Superior temporal gyrus (tissue), 1 donor: ENCODE measurements around the gene ADA.
"Not testable (repeated sequence)": the region's sequence is repeated elsewhere in the genome, so short reads cannot be mapped to it uniquely, and the experiment has no call there.

Source experiments
- DNase-seq: peaks from one replicate; pipeline ENCODE4 v3.0.0-alpha.2; 2016; ENCODE audit errors: extremely low spot score

Gene ADA

DNA sequence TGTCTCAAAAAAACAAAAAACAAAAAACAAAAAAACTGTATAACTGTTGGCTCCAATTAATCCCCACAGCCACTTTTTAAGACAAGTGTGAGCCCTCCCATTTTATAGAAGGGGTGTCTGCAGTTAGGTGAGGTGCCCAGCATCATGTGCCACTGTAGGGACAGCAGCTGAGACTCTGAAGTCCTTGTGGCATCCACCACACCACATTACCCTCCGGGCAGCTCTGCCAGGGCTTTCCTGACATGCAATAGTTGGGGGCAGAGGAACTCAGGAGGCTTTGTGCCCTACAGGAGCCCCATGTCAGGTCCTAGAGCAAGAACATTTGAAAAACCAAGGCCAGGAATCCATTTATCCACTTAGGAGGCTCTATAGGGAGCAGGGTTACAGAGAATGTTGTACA, 51.8 kb downstream of the ADA start:
- no peak for DNase-seq

DNA sequence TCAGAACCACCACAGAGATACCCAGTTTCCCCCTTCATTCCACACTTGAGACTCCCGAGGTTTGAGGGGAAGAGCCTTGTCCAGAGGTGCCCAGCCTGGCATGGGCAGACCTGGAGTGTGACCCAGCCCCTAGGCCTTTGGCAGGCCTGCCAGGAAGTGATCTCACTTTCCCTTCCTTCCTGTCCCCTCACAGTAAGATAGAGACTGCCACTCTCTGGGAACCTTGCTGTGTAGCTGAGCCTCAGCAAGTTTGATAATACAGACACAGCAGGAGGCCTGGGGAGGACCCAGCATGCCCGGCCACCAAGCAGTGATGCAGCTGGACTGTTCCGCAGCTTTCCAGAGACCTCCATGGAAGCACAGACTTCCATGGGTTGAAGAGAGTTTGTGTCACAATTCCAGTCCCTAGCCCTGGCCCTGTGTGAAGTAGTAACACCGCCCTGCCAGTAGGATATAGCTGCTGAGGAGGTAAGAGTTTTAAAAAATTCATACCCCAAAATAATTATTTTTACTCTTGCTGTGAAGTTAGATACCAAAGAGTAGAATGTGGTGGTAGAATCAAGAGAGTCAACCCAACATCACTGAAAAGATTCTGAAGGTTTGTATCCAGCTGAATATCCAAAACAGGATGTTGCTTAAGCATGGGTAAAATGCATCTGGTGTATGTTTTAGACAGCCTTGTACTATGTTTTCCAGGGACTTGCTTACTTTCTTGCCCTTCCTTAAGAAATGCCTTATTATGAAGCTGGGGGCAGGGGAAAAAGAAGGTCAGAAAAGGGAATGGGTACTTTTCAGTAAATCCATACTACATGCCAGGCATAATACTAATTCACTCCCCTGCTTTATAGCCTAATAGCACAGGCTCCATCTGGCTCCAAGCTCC, 52.8 kb downstream of the ADA start:
- no peak for DNase-seq

DNA sequence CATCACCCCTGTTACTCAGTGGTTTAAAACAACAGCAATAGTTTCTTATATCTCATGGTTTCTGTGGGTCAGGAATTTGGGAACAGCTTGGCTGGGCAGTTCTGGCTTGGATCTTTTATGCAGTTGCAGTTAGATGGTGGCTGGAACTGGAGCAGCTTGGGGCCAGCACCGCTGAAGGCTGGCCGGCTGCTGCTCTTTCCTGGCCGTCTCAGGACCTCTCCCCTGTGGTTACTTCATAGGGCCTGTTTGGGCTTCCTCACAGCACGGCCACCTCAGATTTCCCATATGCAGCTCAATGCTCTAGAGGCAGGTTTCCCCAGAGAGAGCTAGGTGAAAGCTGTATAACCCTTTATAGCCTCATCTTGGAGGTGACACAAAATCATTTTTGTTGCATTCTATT, 53.6 kb downstream of the ADA start:
- no peak for DNase-seq

DNA sequence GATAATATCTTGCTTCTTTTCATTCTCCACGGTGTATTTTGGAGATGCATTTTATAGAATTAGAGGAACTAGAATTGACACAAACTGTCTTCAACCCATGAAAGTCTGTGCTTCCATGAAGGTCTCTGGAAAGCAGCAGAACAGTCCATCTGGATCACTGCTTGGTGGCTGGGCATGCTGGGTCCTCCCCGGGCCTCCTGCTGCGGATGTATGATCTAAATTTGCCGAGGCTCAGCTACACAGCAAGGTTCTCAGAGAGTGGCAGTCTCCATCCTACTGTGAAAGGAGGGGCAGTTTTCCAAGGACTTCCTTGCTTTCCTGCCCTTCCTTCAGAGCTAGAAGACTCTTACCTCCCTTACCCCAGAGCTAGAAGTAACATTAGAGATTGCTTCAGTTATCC, 54.0 kb downstream of the ADA start:
- DNase-seq, result no peak

DNA sequence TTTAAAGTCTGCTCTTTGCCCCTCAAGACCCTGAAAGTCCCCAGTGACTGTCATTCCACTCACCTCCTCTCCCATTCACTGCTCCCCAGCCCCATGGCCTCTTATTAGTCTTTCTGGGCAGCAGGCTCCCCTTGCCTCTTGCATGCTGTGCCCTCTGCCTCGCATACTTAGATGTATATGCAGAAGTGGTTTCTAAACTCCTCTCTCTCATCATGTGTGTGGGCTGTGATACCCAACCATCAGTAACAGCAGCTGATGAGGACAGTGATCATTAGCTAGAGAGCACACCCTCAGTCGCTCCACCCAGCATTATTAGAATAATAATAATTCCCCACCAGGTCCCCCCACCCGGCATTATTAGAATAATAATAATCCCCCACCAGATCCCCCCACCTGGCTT, 54.6 kb downstream of the ADA start:
- DNase-seq, result no peak

DNA sequence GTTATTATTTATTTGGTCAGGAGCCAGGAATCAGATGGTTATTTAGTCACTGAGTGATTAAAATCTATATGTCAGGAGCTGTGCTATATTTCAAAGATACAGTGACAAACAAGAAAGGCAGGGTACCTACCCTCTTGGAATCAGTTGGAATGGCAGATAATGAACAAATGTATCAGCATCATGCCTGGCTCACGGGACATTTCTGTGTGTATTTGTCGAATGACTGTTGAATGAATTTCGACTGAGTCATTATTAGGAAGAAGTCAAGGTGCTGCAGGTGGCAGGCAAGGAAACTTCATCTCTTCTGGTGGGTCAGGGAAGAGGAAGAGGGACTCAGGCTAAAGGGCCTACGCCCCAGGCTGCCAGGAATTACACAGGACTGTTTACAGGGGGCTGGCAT, 55.5 kb downstream of the ADA start:
- DNase-seq, result no peak

DNA sequence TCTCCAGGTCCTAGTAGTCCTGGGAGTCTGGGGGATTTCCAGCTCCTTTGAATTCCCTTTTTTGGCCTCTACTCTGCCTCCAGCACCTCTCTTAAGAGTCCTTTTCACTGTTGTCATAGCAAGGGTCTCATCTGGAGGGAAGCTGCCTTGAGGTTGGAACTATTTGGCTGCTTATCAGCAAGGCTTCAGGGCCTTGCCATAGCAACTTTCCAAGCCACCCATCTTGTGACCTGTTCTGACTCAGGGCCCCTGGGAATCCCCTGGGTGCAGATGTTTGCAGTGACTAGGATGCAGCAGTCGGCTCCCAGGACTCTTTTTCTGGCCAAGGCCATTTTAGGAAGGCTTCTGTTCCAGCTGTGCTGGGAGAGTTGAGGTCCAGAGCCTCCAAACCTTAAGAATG, 56.8 kb downstream of the ADA start:
- no peak for DNase-seq

DNA sequence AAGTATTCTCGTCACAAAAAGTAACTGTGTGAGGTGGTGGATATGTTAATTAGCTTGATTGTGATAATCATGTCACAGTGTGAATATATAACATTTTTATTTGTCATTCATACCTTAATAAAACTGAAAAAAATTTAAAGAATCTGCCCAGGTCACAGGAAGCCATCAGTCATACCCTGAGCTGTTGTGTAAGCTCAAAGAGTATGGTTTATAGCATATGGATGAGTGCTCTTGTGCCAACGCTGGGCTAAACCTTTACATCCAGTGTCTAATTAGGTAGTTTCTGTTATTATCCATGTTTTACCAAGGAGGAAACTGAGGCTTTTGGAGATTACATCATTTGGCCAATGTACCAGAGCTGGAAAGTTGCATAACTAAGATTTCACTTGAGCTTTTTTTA, 57.7 kb downstream of the ADA start:
- peak; percentile 47 for DNase-seq

DNA sequence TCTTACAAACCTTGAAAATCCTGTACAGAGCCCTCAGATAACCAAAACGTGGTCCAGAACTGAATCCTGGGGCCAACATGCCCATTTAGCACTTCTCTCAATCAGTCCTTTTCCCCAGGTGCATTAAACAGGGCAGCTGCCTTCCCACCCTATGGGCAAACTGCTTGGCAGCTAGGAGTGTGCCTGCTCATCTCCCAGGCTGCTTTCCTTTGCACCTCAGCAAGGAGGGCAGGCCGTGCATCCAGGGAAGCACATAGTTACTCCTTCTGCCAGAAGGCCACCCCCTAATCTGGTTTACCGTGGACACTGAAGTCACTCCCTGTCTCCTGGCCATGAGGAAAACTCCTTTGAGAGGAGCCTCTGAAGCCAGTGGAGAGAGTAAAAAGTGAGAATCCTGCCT, 59.1 kb downstream of the ADA start:
- no peak for DNase-seq

DNA sequence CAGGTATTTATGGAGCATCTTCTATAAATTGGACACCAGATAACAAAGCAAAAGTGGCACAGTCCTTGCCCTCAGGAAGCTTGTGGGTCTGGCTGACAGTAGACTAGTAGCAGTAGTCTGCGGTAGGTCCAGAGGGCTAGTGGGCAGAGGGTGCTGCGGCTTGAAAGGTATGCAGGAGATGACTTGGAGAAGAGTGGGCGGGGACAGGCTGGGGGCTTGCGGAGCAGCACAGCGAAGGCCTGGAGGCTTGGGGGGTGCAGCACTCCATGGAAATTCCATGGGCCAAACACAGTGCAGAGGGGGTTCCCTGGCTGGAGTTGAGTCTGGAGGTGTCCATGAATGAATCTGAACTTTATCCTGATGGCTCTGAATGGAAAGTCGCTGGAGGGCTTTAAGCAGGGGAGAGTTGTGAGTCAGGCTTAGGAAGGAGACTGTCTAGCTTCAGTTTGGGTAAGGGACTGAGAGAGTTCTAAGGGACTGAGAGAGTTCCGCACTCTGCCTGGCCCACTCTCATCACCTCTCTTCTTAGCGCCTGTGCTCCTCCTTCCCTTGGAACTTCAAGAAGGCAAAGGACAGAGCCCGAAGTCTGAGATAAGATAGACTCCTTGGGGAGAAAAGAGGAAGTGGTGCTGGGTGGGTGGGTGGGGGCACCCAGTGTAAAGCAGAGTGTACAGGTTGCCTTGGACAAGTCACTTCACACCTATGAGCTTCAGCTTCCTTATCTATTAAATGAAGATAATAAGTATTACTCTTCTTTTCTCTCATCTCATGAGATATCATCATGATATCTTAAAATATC, 60.3 kb downstream of the ADA start:
- DNase-seq, result no peak

DNA sequence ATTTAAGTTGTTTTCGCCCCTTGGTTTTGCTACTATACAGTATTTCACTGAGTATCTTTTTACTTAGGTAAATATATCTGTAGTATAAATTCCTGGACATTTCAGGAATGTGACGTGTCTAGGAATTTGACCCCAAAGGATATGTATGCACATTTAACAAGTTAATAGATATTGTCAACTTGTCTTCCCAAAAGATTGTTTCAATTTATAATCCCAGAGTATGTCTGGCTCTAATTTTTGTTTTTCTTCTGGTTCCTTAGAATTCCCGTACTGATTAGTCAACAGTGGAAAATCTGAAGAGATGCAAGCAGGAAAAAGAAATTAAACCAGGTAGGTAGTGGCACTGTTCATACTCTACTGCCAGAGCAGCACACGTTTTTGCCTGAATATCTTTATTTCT, 62.0 kb downstream of the ADA start:
- DNase-seq, result no peak

DNA sequence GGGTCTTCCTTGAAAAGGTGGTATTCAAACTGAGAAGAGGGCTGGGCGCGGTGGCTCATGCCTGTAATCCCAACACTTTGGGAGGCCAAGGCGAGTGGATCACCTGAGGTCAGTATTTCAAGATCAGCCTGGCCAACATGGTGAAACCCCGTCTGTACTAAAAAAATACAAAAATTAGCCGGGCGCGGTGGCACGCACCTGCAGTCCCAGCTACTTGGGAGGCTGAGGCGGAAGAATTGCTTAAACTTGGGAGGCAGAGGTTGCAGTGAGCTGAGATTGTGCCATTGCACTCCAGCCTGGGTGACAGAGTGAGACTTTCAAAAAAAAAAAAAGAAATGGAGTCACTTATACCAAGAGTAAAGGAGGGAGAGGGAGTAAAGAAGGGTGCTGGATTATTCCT, 63.2 kb downstream of the ADA start:
- DNase-seq, result not testable (repeated sequence)

DNA sequence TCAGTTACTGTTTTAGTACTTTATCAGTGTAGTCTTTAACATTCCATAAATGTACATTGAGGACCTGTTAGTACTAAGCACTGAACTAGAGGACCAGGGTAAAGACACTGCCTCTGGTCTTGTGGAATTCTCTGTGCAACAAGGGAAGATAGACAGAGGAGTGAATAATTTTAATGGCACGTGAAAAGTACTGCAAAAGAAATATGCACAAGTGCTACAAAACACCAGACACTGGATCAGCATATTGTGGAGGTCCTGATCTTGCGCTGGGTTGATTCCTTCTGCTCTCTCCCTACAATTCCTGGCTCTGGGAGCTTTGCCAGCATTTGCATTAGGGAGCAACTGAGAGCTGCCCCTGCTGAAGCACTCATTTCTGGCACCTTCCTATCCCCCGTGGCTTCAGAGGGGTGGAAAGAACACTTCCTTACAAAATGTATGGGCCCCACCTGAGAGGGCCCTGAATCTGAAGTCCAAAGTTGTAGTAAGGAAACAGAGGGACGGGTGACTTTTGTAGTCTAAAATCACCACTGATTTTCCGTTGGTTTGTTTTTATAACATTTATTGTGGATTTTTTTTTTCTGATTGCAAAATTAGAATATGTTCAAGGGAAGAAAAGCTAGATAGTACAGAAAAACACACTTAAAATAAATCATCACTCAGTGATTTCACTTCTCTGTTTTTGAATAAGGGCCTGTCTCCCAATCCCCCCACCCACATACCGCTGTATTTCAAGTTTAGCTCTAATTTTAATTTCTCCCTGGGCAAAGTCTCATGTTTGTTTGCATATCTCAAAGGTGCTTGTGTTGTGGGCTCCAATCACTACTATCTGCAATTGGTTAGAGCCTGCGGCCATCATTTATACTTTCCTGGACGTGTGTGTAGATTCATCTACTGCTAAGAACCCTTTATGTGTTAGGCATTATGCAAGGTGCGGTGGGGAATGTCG, 64.2 kb downstream of the ADA start:
- no peak for DNase-seq

DNA sequence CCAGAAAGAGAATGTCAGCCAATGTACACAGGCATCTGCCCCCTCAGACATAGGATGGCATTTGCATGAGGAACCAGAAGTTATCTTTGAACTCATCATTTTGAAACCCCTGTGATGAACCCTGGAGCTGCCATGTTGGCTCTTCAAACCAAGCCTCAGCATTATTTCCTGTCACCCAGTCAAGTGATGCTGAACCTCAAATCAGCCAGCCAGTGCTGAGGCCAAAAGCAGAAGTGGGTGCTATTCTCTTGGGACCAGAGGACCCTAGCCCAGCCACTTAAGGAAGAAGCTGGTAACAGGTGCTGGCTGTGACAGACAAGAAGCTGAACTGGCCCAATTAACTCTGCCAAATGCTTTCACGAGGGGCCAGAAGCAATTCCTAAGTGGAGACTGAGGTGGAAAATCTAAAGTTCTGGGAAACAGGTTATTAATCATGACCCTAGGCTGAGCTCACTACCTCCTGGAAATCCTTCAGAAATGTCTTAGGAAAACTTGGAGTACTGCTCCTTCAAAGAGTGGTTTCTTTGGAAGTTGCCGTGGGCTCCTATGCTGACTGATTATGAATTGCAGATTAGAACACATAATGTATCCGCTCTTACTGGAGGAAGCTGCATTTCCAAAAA, 65.1 kb downstream of the ADA start:
- no peak for DNase-seq

DNA sequence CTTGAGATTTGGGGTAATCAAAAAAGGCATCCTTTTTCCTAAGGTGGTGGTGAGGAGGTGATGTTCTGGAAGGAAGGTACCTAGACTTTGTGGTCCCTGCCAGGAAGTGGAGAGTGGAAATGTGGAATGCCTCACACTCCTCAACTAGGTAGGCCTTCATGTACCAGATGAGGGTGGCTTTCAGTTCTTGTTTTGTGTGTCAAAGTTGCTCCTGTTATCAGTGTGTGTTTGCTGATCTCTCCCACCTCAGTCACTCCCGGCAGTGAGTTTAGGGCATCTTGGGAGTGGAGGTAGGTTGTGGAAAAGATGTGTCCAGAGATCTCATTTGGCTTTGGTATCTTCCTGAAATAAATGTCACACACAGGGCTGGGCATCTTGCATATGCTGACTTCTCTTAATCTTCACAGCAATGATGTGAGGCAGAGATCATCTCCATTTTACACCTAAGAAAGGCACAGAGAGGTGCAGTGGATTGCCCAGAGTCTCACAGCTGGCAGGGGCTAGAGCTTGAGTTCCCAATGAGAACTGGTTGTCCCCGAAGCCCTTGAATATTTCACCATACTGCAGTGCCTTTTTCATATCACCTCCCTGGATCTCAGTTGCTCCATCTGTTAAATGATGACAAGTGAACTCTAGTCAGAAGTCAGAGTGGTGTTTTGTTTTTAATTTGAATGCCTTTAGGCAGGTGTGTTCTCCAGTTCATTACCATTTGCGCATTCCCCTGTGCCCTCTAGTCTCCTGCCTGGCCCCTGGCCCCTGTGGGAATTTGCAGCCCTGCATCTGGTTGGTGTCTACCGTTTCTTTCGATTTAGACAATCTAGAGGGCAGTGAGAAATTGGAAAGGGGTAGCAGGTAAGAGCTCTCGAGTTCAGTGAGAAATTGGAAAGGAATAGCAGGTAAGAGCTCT, 66.2 kb downstream of the ADA start:
- DNase-seq, result no peak

DNA sequence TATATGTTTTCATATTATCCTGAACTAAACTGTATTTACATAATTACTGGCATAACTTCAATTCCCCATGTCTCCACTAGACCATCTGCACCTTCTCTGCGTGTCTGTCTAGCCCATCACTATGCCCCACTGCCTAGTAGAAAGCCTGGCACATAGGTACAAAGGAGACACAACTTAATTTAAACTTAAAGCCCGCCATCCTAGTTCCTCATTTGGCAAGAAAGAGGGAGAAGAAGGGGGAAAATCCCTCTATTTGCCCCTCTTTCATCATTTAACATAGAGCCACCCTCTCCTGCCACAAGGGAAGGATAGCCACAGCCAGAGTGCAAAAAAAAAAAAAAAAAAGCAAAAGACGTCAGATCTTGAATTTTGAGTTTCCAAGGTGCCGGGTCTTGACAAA, 67.3 kb downstream of the ADA start:
- DNase-seq, result no peak

DNA sequence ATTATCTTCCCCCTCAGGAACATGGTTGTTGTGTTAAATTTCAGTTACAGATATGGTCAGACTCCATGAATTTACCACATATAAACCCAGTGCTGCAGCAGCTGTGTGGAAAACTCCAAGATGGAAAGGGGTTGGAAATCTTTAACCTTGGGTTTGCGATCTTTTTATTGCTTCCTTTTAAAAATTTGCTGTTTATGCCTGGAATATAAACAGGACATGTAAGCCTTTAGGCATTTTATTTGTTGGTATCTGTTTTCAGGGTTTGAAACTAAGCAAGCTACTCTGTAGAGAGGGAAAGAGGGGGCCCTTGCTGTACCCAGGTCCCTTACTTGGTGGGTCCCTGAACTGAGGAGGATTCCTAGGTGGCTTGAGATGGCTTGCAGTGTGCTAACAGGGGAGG, 68.3 kb downstream of the ADA start:
- no peak for DNase-seq

DNA sequence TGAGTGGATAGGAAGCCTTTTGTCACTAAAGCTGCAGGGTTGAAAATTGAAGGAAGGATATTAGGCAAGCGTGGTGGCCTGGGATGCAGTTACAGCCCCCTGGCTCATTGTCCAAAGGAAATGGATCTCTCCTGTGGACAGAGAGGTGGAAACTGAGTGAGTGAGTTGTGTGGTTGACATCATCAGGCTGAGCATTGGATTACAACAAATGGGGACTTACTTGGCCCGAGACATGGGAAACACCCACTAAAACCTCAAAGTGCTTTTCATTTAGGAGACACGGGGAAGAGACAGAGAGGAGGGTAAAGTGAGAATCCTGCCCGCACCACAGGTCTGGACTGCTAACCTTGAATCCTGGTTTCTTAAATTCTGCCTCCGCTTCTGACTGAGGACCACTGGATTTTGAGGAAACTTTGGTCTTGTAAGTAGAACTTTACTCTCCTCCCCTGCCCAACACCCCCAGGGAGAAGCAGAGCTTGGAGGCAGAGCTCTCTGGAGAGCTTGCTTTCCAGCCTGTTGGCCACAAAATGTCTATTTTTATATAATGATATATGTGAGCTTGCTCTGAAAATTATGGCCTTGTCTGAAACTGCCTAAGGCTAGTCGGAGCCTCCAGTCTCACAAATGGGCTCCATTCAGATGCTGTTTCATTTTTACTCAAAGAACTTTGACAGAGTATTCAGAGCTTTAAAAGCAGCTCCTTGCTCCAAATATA, 69.0 kb downstream of the ADA start, which contains the start of gene PKIG:
TSS of gene PKIG (plus strand) at position 269 of the 715 bp plus-strand sequence. CDS start 31,978 bp downstream, outside the sequence.
- DNase-seq, result no peak

DNA sequence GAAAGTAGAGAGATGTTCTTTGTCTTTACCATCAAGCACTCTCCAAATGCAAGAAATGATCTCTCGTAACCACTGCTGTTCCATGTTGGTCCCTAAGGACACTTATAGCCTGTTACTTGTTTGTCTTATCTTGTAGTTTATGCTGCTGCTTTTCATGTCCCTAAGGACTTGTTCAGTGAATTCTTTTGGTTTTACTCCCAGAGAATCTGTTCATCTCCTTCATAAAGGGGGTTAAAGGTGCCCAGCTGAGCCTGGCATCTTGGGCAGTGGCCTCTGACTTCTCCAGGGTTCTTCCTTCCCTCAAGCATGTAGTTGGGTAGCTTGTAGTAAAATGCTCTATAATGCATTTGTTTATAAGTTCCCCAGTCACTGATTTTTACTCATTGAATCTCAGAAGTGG, 70.0 kb downstream of the ADA start:
- DNase-seq, result no peak
